ENCODE measurements around the gene PGAM2.

PGAM2 gene

DNA sequence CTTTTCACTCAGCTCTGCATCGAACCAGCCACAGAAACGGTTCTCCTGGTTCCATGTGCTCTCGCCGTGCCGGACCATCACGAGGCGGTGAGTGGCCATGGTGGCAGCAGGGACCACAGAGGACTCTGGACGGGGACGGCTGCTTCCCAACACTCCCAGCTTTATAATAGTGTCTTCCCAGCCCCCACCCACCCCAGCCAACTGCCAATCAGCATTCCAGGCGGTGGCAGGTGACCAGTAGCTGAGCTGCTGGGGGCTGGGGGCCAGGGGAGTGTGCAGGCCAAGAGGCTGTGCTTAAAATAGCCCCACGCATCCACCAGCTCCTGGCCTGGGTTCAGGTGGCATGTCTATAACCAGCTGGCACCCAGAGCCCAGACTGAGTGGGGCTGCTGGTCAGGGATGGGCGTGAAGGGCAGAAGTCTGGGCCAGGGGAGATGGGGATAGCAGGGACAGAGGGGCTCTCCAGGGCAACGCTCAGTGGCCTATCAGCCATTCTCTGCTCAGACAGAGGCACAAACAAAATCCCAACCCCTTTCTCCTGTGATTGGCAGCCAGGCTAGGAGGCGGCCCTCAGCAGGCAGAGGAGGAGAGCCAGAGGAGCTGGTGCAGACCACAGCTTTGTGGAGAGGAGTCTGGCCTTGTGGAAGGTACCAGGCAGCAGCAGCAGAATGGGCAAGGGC lies at the start of gene PGAM2:
PGAM2 (minus strand) TSS at position 137 of the 680 bp plus-strand sequence; CDS start at position 99, 38 bp downstream.
- no peak for DNase-seq (ENCODE audit: low read depth in 4 of 4, low spot score in 1 of 4)

GRCh38 chr7:44114586-44115310 lies 49.4 kb upstream of the PGAM2 start:
- DNase-seq (ENCODE audit: low read depth in 4 of 4, low spot score in 1 of 4) = no peak

DNA sequence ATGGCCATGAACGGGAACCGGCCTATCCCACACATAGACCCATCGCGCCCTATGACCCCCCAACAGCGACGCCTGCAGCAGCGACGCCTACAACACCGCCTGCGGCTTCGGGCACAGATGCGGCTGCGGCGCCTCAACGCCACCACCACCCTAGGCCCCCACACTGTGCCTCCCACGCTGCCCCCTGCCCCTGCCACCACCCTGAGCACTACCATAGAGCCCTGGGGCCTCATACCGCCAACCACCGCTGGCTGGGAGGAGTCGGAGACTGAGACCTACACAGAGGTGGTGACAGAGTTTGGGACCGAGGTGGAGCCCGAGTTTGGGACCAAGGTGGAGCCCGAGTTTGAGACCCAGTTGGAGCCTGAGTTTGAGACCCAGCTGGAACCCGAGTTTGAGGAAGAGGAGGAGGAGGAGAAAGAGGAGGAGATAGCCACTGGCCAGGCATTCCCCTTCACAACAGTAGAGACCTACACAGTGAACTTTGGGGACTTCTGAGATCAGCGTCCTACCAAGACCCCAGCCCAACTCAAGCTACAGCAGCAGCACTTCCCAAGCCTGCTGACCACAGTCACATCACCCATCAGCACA lies 48.5 kb upstream of the PGAM2 start:
- no peak for DNase-seq (ENCODE audit: low read depth in 4 of 4, low spot score in 1 of 4)

- no peak for DNase-seq (ENCODE audit: low read depth in 4 of 4, low spot score in 1 of 4)
These were observed 47.8 kb upstream of the PGAM2 start for GRCh38 chr7:44112997-44113763.

GRCh38 chr7:44112231-44112996 lies 47.0 kb upstream of the PGAM2 start:
- no peak for DNase-seq (ENCODE audit: low read depth in 4 of 4, low spot score in 1 of 4)

GRCh38 chr7:44111761-44112160 lies 46.4 kb upstream of the PGAM2 start:
- DNase-seq (ENCODE audit: low read depth in 4 of 4, low spot score in 1 of 4) = no peak

DNA sequence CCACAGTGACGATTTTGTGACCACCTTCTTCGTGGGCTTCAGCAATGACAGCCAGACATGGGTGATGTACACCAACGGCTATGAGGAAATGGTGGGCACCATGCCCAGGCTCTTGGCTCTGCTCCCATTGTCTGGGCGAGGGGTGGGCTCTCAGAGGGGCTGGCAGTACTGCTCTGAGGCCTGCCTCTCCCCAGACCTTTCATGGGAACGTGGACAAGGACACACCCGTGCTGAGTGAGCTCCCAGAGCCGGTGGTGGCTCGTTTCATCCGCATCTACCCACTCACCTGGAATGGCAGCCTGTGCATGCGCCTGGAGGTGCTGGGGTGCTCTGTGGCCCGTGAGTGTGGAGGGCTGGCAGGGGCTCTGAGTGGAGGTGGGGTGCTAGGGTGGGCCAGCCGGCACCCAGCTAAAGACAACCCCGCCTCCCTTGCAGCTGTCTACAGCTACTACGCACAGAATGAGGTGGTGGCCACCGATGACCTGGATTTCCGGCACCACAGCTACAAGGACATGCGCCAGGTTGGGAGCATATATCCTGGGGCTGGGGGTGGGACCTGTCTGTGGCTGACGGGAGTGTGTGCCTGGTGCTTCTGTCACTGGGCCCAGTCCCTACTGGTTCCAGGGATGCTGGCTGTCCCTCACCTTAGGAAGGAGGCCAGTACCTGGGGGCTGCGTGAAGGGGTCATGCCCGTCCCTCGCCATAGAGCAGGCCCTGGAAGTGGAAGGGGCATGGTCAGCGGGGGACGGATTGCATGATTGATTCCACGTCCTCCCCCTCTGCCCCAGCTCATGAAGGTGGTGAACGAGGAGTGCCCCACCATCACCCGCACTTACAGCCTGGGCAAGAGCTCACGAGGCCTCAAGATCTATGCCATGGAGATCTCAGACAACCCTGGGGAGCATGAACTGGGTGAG lies 45.6 kb upstream of the PGAM2 start:
- no peak for DNase-seq (ENCODE audit: low read depth in 4 of 4, low spot score in 1 of 4)

DNA sequence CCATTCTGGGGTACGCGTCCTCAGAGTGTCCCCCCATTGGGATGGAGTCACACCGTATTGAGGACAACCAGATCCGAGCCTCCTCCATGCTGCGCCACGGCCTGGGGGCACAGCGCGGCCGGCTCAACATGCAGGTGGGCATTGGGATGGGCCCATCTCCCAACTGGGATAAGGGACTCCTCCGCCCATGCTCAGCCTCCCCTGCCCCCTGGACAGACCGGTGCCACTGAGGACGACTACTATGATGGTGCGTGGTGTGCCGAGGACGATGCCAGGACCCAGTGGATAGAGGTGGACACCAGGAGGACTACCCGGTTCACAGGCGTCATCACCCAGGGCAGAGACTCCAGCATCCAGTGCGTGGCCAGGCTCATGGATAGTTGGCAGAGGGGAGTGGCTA lies 44.6 kb upstream of the PGAM2 start:
- DNase-seq (ENCODE audit: low read depth in 4 of 4, low spot score in 1 of 4) = no peak

DNA sequence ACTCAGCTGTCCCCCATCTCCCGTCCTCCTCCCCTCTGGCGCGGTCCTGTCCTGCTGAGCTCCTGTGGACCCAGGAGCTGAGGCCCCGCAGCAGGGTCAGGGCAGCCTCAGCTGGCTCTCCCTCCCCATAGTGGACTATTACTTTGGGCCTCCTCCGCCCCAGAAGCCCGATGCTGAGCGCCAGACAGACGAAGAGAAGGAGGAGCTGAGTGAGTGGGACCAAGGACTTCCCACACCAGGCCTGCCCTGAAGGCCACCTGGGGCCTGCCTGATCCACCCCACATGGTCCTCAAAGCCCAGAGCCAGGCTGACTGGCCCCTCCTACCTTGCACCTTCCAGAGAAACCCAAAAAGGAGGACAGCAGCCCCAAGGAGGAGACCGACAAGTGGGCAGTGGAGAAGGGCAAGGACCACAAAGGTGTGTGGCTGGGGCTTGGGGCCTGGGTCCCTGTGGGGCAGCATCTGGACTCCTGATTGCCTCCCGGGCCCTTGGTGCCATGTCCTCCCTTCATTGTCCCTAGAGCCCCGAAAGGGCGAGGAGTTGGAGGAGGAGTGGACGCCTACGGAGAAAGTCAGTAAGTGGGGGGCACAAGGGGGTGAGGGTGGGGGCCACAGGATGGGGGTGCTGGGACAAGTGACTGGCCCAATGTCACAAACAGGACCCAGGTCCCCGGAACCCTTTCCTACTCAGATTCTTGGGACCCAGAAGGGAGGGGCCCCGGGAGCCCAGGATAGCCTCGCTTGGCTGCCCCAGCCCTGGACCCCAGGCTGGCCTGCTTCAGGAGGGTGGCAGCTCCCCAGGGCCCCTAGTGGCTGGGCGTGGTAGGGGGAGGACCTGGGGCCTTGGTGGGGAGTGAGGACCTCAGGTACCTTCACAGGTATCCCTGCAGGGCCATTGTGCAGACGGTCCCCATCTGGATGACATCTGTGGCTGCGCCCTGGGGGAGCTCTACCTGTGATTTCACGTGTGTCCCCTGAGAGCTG lies 43.7 kb upstream of the PGAM2 start:
- no peak for DNase-seq (ENCODE audit: low read depth in 4 of 4, low spot score in 1 of 4)

- DNase-seq (ENCODE audit: low read depth in 4 of 4, low spot score in 1 of 4) = no peak
These were observed 42.8 kb upstream of the PGAM2 start for GRCh38 chr7:44107961-44108767.

DNA sequence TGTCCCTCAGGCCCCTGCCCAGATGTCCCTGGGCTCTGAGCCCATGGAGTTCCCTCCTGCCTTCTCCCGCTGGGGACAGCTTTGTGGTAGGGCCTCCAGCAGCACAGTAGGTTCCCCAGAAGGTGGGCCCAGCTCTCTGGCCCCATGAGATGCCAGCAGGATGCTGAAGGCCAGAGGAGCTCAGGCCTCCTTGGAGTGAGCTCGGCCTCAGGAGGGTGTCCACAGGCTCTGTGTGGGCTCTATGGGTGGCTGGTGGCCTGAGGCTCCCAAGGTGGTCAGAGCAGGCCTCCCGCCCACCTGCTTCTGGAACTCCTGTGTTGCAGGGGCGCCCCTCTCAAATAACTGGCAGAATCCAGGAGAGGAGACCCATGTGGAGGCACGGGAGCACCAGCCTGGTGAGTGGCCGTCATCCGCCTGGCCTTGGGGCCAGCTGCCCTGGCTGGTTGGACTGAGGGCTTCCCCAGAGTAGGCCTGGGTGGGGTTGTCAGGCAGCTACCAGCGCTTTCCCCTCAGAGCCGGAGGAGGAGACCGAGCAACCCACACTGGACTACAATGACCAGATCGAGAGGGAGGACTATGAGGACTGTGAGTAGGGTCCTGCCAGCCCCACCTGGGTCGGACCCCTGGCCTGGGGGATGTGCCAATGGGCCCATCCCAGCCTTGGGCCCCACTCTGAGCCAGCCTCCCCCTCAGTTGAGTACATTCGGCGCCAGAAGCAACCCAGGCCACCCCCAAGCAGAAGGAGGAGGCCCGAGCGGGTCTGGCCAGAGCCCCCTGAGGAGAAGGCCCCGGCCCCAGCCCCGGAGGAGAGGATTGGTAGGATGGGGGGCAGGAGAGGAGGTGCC lies 42.0 kb upstream of the PGAM2 start:
- no peak for DNase-seq (ENCODE audit: low read depth in 4 of 4, low spot score in 1 of 4)

DNA sequence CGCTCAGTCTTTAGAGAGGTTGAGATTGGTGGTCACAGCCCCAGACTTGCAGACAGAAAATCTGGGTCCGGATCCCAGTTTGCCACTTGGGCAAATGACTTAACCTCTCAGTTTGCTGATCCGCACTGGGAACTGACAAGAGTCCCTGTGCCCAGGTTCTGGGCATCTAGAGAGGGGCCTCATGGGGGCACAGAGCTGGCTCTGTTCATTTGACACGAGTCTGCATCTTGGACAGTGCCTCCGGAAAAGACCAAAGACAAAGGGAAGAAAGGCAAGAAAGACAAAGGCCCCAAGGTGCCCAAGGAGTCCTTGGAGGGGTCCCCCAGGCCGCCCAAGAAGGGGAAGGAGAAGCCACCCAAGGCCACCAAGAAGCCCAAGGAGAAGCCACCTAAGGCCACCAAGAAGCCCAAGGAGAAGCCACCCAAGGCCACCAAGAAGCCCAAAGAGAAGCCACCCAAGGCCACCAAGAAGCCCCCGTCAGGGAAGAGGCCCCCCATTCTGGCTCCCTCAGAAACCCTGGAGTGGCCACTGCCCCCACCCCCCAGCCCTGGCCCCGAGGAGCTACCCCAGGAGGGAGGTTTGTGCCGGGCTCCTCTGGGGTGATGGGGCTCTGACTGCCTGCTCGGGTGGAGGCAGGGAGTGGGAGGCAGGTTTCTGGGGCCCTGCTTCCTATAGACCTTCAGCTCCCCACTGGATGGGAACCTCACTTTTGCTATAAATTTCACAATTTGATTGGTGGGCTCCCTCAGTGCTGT lies 41.1 kb upstream of the PGAM2 start:
- no peak for DNase-seq (ENCODE audit: low read depth in 4 of 4, low spot score in 1 of 4)

DNA sequence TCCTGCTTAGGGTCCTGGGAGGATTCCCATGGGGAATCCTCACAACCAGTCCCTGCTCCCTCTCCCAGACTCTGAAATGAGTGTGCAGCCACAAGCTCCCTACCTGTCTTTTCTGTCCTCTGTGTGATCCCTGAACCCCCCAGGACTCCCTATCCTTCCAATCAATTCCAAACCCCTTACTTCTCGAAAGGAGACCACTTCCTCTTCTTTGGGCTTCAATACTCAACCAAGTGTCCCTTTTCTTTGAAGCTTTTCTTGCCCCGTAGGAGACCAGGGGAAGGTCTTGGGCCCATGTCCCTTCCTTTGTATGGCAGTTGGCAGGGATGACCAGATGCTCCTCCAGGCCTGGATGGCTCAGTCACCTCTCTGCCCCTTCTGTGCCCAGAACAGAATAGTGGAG lies 40.5 kb upstream of the PGAM2 start:
- no peak for DNase-seq (ENCODE audit: low read depth in 4 of 4, low spot score in 1 of 4)

DNA sequence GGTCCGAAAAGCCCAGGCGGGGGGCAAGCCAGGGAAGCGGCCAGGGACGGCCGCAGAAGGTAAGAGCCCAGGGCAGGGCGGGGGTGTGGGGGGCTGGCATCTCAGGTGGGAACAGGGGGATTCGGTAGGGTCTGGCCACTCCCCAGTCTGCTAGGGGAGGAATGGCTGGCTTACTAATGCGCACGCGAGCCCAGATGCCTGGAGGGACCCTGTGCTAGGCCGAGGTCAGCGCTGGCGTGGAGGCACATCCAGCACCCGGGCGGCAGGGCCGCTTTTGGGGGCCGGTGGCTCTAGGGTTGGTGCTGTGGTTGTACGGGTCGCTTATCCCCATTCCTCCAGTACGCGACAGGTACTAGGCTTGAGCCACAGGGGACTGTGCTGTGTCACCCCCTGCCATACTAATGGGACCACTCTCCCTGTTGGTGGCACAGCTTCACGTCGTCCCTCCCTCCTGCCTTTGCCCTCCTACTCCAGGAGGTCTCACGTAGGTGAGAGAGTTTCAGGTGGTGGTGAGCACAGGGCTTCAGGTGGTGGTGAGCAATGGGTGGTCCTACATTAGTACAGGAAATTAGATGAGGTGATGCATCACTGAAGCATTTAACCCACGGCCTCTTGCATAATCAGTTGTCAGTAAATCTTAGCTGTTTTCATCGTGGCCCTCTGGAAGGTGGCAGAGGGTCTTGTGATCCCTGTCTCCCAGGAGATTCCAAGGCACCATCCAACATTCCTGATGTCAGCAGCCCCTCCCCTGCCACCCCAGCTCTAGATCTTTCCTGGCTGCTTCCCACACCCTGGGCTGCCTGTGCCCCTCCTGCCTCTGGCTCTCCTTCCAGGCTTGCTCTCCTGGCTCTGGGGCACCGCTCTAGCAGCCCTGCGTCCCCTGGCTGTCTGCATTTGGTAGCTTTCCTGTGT lies 39.7 kb upstream of the PGAM2 start:
- no peak for DNase-seq (ENCODE audit: low read depth in 4 of 4, low spot score in 1 of 4)
